HFFc6 (cell line): Measurements from ENCODE around the gene DHX38. TPM values are rescaled to one million over a fixed set of nuclear protein-coding genes. Genes with fewer than 3 reads are reported as not detected.
A peak's percentile ranks its signal among the peaks of the same experiment; 100 is the strongest.

Source experiments
- DNase-seq: peaks from one replicate; pipeline ENCODE4 v3.0.0-alpha.2; 2018
- H3K27ac Mint-ChIP-seq: 2 replicates; pipeline ENCODE4 v1.8.0; 2020; ENCODE audit warnings: mild to moderate bottlenecking, mixed read lengths
- H3K27me3 Mint-ChIP-seq: 2 replicates; pipeline ENCODE4 v1.8.0; 2021; ENCODE audit warnings: mild to moderate bottlenecking, moderate library complexity, mixed read lengths; ENCODE audit not compliant: insufficient read depth
- H3K36me3 Mint-ChIP-seq: 2 replicates; pipeline ENCODE4 v1.8.0; 2021; ENCODE audit warnings: low read depth, mixed read lengths
- H3K4me1 Mint-ChIP-seq: 2 replicates; pipeline ENCODE4 v1.8.0; 2020; ENCODE audit warnings: low read depth, mixed read lengths
- H3K4me3 Mint-ChIP-seq: 2 replicates; pipeline ENCODE4 v1.8.0; 2020; ENCODE audit warnings: mild to moderate bottlenecking, moderate library complexity, mixed read lengths
- H3K9me3 Mint-ChIP-seq: 2 replicates; pipeline ENCODE4 v1.8.0; 2020; ENCODE audit warnings: mild to moderate bottlenecking, mixed read lengths
- CTCF ChIP-seq: fragments of 200-600 bp; sonication (generic); IDR thresholded peaks from 2 replicates; pipeline ENCODE4 v1.5.0; 2021; ENCODE audit warnings: antibody characterized with exemption, mild to moderate bottlenecking
- total RNA-seq, 6 experiments: library from RNA; stranded (reverse); fragmentation: NEBNext Ultra II Directional; extraction: Animal tissue kit (Norgen Biotek cat#: 25700); gene quantifications; 2 replicates in 1 of 6; 3 replicates in 5 of 6; pipeline ENCODE4 v1.2.3, GENCODE V29; 2021

Gene DHX38
- total RNA-seq, 6 experiments from 2014 or later: 51.1 to 58.2 (median 55.6) TPM

- H3K4me3 Mint-ChIP-seq: no peak overlapping the region
- peak overlapping the region; percentile 27 for H3K27ac Mint-ChIP-seq
- peak; percentile 64 for DNase-seq
- no peaks in the 10 kb centered on the region for H3K36me3 Mint-ChIP-seq
- TF ChIP-seq CTCF: peak; percentile 90
- no peaks in the 10 kb centered on the region for H3K9me3 Mint-ChIP-seq
- peaks cover 4% of the 10 kb centered on the region for H3K27me3 Mint-ChIP-seq
- peaks cover 10% of the 10 kb centered on the region for H3K4me1 Mint-ChIP-seq
These were observed 31.4 kb downstream of the DHX38 start for GRCh38 chr16:72124761-72125634.

GRCh38 chr16:72125635-72126428, 32.2 kb downstream of the DHX38 start:
- H3K9me3 Mint-ChIP-seq: no peaks in the 10 kb centered on the region

GRCh38 chr16:72126429-72126765, 32.8 kb downstream of the DHX38 start:
- Mint-ChIP-seq H3K36me3 (no peaks in the 10 kb centered on the region), H3K27me3 (peaks cover 9% of the 10 kb centered on the region), H3K4me3 (no peak overlapping the region), H3K9me3 (no peaks in the 10 kb centered on the region), H3K4me1 (peaks cover 10% of the 10 kb centered on the region), H3K27ac (no peak overlapping the region)
- no peak for DNase-seq
- no peak for TF ChIP-seq CTCF

More at GRCh38 chr16:72125635-72126428, 32.2 kb downstream of the DHX38 start:
- Mint-ChIP-seq H3K4me1 (peaks cover 10% of the 10 kb centered on the region), H3K36me3 (no peaks in the 10 kb centered on the region), H3K27me3 (peaks cover 5% of the 10 kb centered on the region), H3K27ac (no peak overlapping the region), H3K4me3 (no peak overlapping the region)
- DNase-seq: no peak
- TF ChIP-seq CTCF: no peak

GRCh38 chr16:72128701-72129100, 35.1 kb downstream of the DHX38 start:
- no peak overlapping the region for H3K27ac Mint-ChIP-seq

More at GRCh38 chr16:72128701-72129100, 35.1 kb downstream of the DHX38 start:
- peaks cover 13% of the 10 kb centered on the region for H3K27me3 Mint-ChIP-seq
- no peak for DNase-seq
- peaks cover 10% of the 10 kb centered on the region for H3K4me1 Mint-ChIP-seq
- H3K4me3 Mint-ChIP-seq: no peak overlapping the region
- no peaks in the 10 kb centered on the region for H3K9me3 Mint-ChIP-seq
- no peak for TF ChIP-seq CTCF
- no peaks in the 10 kb centered on the region for H3K36me3 Mint-ChIP-seq
